ENCODE results near the gene NDUFB10.

Gene NDUFB10

DNA sequence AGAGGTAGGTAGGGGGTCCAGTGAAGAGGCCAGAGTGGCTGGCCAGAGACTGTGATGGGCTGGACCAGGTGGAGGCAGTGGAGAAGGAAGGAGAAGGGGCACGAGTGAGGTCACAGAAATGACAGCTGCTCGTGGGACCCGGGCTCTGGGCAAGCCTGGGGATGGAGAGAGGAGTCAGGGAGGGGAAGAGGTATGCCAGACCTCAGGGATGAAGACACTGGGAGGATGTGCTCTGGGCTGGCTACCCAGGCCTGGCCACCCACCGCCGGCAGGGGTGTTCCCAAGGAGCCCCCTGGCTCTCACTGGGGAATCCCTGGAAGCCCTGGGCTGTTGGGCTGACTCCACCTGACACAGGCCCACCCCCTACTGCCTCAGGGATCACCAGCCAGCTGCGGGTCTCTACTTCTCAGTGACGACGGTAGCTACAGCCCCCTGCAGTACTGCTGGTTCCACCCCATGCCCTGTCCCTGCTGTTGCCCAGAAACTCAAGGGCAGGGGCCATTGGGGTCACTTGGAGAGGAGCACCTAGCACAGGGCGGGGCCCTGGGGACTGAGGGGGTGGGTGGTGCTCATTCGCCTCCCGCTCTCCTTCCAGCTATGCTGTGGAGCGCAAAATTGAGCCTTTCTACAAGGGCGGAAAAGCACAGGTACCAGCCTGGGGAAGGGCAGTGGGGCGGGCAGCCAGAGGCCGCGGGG is 14.3 kb downstream of the NDUFB10 start:
- DNase-seq = no peak

- DNase-seq = no peak
Observed at GRCh38 chr16:1974157-1975070, 15.1 kb downstream of the NDUFB10 start.

DNA sequence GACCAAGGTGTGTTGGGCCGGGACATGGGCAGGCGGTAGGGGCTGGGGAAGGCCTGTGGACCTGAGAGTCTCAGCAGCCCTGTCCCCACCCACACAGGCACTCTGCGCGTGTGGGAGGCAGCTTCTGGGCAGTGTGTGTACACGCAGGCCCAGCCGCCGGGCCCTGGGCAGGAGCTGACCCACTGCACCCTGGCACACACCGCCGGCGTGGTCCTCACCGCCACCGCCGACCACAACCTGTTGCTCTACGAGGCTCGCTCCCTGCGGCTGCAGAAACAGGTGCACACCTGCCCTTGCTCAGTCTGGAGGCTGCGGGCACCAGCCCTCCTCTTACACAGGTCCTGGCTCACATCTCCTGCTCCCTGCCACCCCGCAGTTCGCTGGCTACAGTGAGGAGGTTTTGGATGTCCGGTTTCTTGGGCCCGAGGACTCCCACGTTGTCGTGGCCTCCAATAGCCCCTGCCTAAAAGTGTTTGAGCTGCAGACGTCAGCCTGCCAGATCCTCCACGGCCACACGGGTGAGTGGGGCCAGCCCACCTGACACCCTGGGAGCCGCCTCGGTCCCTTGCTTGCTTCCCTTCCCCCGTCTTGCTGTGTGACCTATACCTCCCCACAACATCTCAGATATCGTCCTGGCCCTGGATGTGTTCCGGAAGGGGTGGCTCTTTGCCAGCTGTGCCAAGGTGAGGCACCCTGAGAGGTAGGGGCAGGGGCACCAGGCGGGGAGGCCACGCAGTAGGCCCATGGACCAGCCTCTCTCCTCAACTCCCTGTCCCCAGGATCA is 16.3 kb downstream of the NDUFB10 start:
- no peak for DNase-seq

DNA sequence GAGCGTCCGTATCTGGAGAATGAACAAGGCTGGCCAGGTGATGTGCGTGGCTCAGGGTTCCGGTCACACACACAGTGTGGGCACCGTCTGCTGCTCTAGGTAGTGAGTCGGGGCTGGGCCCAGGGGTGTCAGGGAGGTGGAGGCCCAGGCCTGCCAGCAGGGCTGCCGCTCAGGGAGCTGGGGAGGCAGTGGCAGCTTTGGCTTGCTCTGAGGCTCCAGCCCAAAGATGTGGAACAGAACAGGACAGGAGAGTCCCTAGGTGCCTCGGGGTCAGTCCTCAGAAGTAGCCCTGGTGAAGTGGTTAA is 16.8 kb downstream of the NDUFB10 start:
- no peak for DNase-seq

- DNase-seq = no peak
Observed at GRCh38 chr16:1976951-1977874, 17.9 kb downstream of the NDUFB10 start.

DNA sequence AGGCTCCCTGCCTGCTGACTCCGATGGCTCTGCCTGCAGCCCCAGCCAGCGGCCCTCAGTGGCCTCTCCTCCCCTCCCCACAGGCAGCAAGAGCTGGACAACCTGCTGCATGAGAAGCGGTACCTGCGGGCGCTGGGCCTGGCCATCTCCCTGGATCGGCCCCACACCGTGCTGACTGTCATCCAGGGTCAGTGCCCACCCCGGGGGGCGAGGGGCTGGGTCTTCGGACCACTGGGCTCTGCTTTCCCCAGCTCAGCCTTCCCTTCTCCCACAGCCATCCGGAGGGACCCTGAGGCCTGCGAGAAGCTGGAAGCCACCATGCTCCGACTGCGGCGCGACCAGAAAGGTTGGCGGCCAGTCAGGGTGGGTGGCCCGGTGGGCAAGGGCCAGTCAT is 18.5 kb downstream of the NDUFB10 start:
- no peak for DNase-seq

- DNase-seq = no peak
Observed at GRCh38 chr16:1978476-1979120, 19.3 kb downstream of the NDUFB10 start.

- DNase-seq = no peak
Observed at GRCh38 chr16:1979271-1980029, 20.1 kb downstream of the NDUFB10 start.

- DNase-seq = no peak
Observed at GRCh38 chr16:1980030-1980769, 20.9 kb downstream of the NDUFB10 start.

DNA sequence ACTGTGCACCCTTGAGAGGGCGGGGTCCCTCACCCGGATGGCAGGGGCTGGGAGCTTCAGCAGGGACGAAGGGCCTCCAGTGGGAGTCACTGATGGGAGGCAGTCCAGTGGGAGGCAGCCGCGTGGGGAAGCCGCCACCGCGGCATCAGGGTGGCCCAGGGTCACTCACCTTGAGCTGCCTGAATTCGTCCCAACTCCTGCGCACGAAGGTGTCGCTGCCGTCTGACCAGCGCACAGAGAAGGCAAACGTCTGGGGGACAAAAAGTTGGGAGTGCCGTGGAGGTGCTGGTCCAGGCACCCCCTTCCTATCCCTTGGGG is 21.4 kb downstream of the NDUFB10 start:
- no peak for DNase-seq

- no peak for DNase-seq
Observed at GRCh38 chr16:1981398-1981836, 22.1 kb downstream of the NDUFB10 start, which contains the start of gene NOXO1. NOXO1 (minus strand) TSS chr16:1981469; CDS start chr16:1981179, 290 bp downstream.

- peak; percentile 47 to 50 for DNase-seq
Observed at GRCh38 chr16:1982013-1982433, 22.7 kb downstream of the NDUFB10 start.

GRCh38 chr16:1982991-1983543 is 23.7 kb downstream of the NDUFB10 start:
- DNase-seq = no peak

DNA sequence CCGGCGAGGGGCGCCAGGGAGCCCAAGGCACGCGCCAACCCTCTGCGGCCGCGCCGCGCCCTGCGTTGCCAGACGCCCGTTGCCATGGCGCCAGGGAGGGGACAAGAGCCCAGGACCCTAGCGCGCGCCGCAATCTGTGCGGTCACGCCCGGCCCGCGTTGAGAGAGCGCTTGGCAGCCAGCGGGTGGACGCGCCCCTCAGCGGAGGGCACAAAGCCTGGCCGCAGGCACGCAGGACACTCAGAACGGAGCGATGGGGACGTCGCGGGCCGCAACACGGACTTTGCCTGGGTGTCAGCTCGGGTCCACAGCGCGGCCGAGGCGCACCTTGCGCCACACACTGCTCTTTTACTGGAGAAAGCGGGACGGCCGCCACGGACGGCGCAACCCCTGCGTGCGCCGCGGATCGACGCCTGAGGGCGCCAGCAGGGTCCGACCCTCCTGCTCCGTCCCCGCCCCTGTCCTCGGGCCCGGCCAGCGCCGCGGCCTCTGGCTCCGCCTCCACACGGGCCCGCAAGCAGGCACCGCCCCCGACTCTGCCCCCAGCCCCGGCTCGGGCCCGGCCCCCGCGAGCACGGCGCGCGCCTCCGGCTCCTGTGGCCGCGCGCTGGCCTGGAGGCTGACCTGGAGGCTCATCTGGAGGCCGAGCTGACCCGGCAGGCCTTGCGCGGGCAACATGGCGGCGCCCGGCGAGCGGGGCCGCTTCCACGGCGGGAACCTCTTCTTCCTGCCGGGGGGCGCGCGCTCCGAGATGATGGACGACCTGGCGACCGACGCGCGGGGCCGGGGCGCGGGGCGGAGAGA is 24.4 kb downstream of the NDUFB10 start, which contains the start of gene GFER:
GFER (plus strand) TSS at position 650 of the 803 bp plus-strand sequence; CDS start at position 676, 26 bp downstream.
- peak; percentile 89 to 94 for DNase-seq

- DNase-seq = peak in 1 of 2 experiments; percentile 59
Observed at GRCh38 chr16:1984347-1985225, 25.2 kb downstream of the NDUFB10 start.

DNA sequence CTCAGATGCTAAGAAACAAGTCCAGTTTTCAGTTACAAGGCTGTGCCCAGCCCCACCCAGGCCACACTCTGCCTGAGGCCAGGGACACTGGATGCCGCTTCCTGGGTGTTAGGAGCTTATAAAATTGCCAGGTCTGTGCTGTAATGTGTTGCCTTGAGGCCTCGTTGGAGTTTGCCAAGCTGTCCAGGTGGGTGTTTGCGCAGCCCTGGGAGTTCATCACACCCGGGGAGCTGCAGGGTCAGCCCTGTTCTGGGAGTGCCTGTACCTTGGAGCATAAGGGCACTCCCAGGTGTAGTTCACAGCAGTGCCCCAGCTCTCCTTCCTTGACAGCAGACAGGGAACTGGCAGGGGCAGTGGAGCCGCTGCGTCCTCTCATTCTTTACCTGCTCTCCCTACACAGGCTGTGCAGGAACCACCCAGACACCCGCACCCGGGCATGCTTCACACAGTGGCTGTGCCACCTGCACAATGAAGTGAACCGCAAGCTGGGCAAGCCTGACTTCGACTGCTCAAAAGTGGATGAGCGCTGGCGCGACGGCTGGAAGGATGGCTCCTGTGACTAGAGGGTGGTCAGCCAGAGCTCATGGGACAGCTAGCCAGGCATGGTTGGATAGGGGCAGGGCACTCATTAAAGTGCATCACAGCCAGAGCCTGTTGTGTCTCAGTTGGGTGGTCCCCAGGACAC is 26.3 kb downstream of the NDUFB10 start:
- no peak for DNase-seq

- DNase-seq = no peak
Observed at GRCh38 chr16:1987198-1987597, 27.9 kb downstream of the NDUFB10 start.

All from NCI-H524 (cell line).